CD14-positive monocyte (primary cell): ENCODE measurements around the gene DNAH10. TPM values are rescaled to one million over a fixed set of nuclear protein-coding genes. Genes with fewer than 3 reads are reported as not detected.

Source experiments
- DNase-seq, 3 donors: peaks; one replicate each; pipeline ENCODE4 v3.0.0-alpha.2; 2011 to 2022
- H2AFZ ChIP-seq: 2 replicates; pipeline ENCODE4 v1.6.0; 2012; ENCODE audit warnings: mild to moderate bottlenecking, low read depth, low read length, inconsistent platforms; ENCODE audit not compliant: insufficient read depth, poor library complexity, severe bottlenecking
- H3K27ac ChIP-seq, 2 donors: 1 replicate in 1 of 2; 2 replicates in 1 of 2; pipeline ENCODE4 v1.5.1; 2012 to 2013; ENCODE audit warnings: low read length in 2 of 2, control low read depth in 1 of 2, inconsistent platforms in 1 of 2, low read depth in 1 of 2, mild to moderate bottlenecking in 1 of 2
- H3K27me3 ChIP-seq, 2 donors: one replicate each; pipeline versions ENCODE4 v1.6.0 to v1.6.1; 2011 to 2013; ENCODE audit warnings: low read length in 2 of 2; ENCODE audit not compliant: control insufficient read depth in 2 of 2, insufficient read depth in 2 of 2
- H3K36me3 ChIP-seq, 2 donors: replicated peaks in 1 of 2; 1 replicate in 1 of 2; 2 replicates in 1 of 2; pipeline versions ENCODE4 v1.5.1 to v1.6.1; 2012 to 2013; ENCODE audit warnings: low read length in 2 of 2, control low read depth in 1 of 2, inconsistent platforms in 1 of 2, mild to moderate bottlenecking in 1 of 2; ENCODE audit not compliant: insufficient read depth in 2 of 2, control insufficient read depth in 1 of 2
- H3K4me1 ChIP-seq, 2 donors: 1 replicate in 1 of 2; 2 replicates in 1 of 2; pipeline versions ENCODE4 v1.5.1 to v1.6.1; 2012 to 2013; ENCODE audit warnings: low read length in 2 of 2, control low read depth in 1 of 2, inconsistent platforms in 1 of 2, mild to moderate bottlenecking in 1 of 2, moderate library complexity in 1 of 2; ENCODE audit not compliant: insufficient read depth in 2 of 2, control insufficient read depth in 1 of 2
- H3K4me2 ChIP-seq: replicated peaks from 2 replicates; pipeline ENCODE3; 2012; ENCODE audit warnings: low read length, moderate library complexity, mild to moderate bottlenecking; ENCODE audit not compliant: poor library complexity, severe bottlenecking; ENCODE audit errors: extremely low read depth
- H3K4me3 ChIP-seq, 3 experiments: fragments of 200-600 bp in 1 of 3; sonication (generic) in 1 of 3; replicated peaks in 1 of 3; 1 replicate in 2 of 3; 2 replicates in 1 of 3; pipeline ENCODE4 v1.5.1; 2011 to 2013; ENCODE audit warnings: low read length in 3 of 3, mild to moderate bottlenecking in 3 of 3, control low read depth in 2 of 3, low read depth in 2 of 3, inconsistent platforms in 1 of 3, moderate library complexity in 1 of 3
- H3K79me2 ChIP-seq: 2 replicates; pipeline ENCODE4 v1.6.0; 2012; ENCODE audit warnings: mild to moderate bottlenecking, control low read depth, inconsistent platforms, low read length, moderate library complexity; ENCODE audit not compliant: insufficient read depth
- H3K9ac ChIP-seq: 2 replicates; pipeline ENCODE4 v1.6.0; 2017; ENCODE audit warnings: low read length, mild to moderate bottlenecking; ENCODE audit not compliant: insufficient read depth, poor library complexity, severe bottlenecking
- H3K9me3 ChIP-seq, 2 donors: replicated peaks in 1 of 2; 1 replicate in 1 of 2; 2 replicates in 1 of 2; pipeline versions ENCODE4 v1.5.1 to v1.6.1; 2012 to 2013; ENCODE audit warnings: low read length in 2 of 2, control low read depth in 1 of 2; ENCODE audit not compliant: control insufficient read depth in 1 of 2, insufficient read depth in 1 of 2
- H4K20me1 ChIP-seq: 2 replicates; pipeline ENCODE4 v1.6.0; 2012; ENCODE audit warnings: mild to moderate bottlenecking, low read length, control low read depth, moderate library complexity; ENCODE audit not compliant: insufficient read depth
- H3K27ac Mint-ChIP-seq, 7 donors: one replicate each; pipeline ENCODE4 v1.8.0; 2020; ENCODE audit warnings: mild to moderate bottlenecking in 7 of 7, mixed read lengths in 7 of 7, moderate library complexity in 6 of 7, inconsistent platforms in 2 of 7
- H3K27me3 Mint-ChIP-seq, 3 donors: one replicate each; pipeline ENCODE4 v1.8.0; 2021 to 2022; ENCODE audit warnings: low read depth in 3 of 3, mild to moderate bottlenecking in 3 of 3, mixed read lengths in 3 of 3, moderate library complexity in 3 of 3, inconsistent platforms in 1 of 3
- H3K36me3 Mint-ChIP-seq, 2 donors: one replicate each; pipeline ENCODE4 v1.8.0; 2020; ENCODE audit warnings: mixed read lengths in 2 of 2, inconsistent platforms in 1 of 2, mild to moderate bottlenecking in 1 of 2
- H3K4me1 Mint-ChIP-seq: one replicate; pipeline ENCODE4 v1.8.0; 2020; ENCODE audit warnings: mild to moderate bottlenecking, mixed read lengths
- H3K4me3 Mint-ChIP-seq, 2 donors: one replicate each; pipeline ENCODE4 v1.8.0; 2020; ENCODE audit warnings: mild to moderate bottlenecking in 2 of 2, mixed read lengths in 2 of 2, moderate library complexity in 1 of 2
- H3K9me3 Mint-ChIP-seq, 7 donors: one replicate each; pipeline ENCODE4 v1.8.0; 2020 to 2022; ENCODE audit warnings: mixed read lengths in 7 of 7, mild to moderate bottlenecking in 6 of 7, moderate library complexity in 6 of 7, inconsistent platforms in 2 of 7
- CTCF ChIP-seq: fragments of 200-600 bp; IDR thresholded peaks from one replicate; pipeline ENCODE4 v1.8.0; 2022; ENCODE audit warnings: antibody characterized with exemption, mild to moderate bottlenecking
- WGBS: methylation state at CpG from one replicate; pipeline ENCODE4 v1.1.5; 2013; ENCODE audit warnings: missing lambda C conversion rate; ENCODE audit not compliant: insufficient coverage; 5-methylcytosine and 5-hydroxymethylcytosine counted together
- intact Hi-C, 2 donors: fragments of 100-400 bp; cut with micrococcal nuclease; formaldehyde crosslinking; loops; one replicate each; pipeline versions ENCODE4 v1.15.0 to v1.15.1; 2023
- polyA plus RNA-seq, 3 donors: library from polyadenylated mRNA; depleted of rRNA in 1 of 3; unstranded in 2 of 3; stranded (reverse) in 1 of 3; fragments of 300-500 nt in 2 of 3; fragments of >200 nt in 1 of 3; fragmentation: Illumina TruSeq in 2 of 3; gene quantifications; 1 replicate in 2 of 3; 2 replicates in 1 of 3; pipeline ENCODE4 v1.2.3, GENCODE V29; 2012 to 2021

DNAH10 gene
- polyA plus RNA-seq, 3 donors, result not detected

DNA sequence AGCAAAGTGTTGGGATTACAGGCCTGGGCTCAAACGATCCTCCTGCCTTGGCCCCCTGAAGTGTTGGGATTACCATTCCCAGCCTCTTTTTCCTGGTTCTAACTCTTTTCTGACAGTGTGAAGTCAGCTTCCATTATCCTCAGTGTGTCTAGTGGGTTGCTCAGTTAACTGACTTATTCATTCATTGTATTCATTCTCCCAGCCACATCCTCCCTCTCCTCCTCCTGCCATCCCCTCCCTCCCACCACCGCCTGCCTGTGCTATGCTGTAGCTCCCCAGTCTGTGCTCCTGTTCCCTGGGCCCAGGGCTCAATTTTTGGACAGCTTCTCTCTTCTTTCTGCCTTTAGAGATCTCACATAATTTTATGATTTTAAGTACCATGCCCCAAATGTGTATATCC lies 30.5 kb upstream of the DNAH10 start:
- Histone ChIP-seq H3K27me3 (no peaks in the 10 kb centered on the region), H3K4me2 (no peak overlapping the region), H3K4me1 (peaks cover under 1% of the 10 kb centered on the region in 2 donors), H3K79me2 (no peaks in the 10 kb centered on the region), H3K36me3 (peaks cover 73 to 97% of the 10 kb centered on the region in 2 donors), H4K20me1 (no peaks in the 10 kb centered on the region), H3K27ac (no peak overlapping the region), H3K9ac (no peak overlapping the region), H2AFZ (no peak overlapping the region), H3K4me3 (no peak overlapping the region), H3K9me3 (no peaks in the 10 kb centered on the region)
- no peak for DNase-seq
- H3K36me3 Mint-ChIP-seq, result peaks cover 81 to 98% of the 10 kb centered on the region in 2 donors
- H3K27ac Mint-ChIP-seq, result no peak overlapping the region
- H3K4me1 Mint-ChIP-seq, result peaks cover 2% of the 10 kb centered on the region
- peaks cover 0 to 3% (median 0%) of the 10 kb centered on the region in 7 donors for H3K9me3 Mint-ChIP-seq
- intact Hi-C loops, result no loop called here
- TF ChIP-seq CTCF, result no peak
- 88% methylated on average over 2 of the region's 2 CpGs for WGBS
- H3K27me3 Mint-ChIP-seq, result no peaks in the 10 kb centered on the region
- H3K4me3 Mint-ChIP-seq, result no peak overlapping the region

DNA sequence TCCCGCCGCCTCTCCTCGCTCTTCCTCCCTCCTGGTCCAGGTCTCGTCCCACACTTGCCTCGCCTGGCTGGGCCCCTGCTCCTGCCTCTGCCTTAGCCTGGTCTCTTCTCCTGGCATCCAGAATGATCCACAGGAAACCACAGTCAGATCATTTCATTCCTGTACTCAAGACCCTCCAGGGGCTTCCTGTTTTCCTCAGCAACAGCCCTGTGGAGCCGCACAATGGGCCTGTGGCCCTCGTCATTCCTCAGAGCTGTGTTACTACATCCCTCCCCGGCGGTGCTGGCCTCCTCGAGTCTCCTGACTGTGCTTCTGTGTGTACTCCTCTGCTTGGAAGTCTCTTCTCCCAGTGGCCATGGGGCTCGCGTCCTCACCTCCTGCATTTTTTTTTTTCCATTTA lies 29.9 kb upstream of the DNAH10 start:
- WGBS, result 88% methylated on average over 9 of the region's 12 CpGs
- no peaks in the 10 kb centered on the region for H3K9me3 ChIP-seq
- H3K27ac ChIP-seq, result no peak overlapping the region
- DNase-seq, result no peak
- H3K27me3 ChIP-seq, result no peaks in the 10 kb centered on the region
- Mint-ChIP-seq H3K27me3 (no peaks in the 10 kb centered on the region), H3K27ac (peak overlapping the region in 1 of 7 donors; percentile 5), H3K9me3 (peaks cover 0 to 3% (median 0%) of the 10 kb centered on the region in 7 donors), H3K36me3 (peaks cover 81 to 96% of the 10 kb centered on the region in 2 donors), H3K4me1 (peaks cover 8% of the 10 kb centered on the region), H3K4me3 (no peak overlapping the region)
- H3K4me1 ChIP-seq, result peaks cover 7% of the 10 kb centered on the region in 2 donors
- H3K36me3 ChIP-seq, result peaks cover 71 to 96% of the 10 kb centered on the region in 2 donors
- H3K4me3 ChIP-seq, result no peak overlapping the region
- TF ChIP-seq CTCF, result no peak
- no peak overlapping the region for H3K4me2 ChIP-seq
- intact Hi-C loops, result no loop called here
- no peaks in the 10 kb centered on the region for H3K79me2 ChIP-seq
- no peak overlapping the region for H2AFZ ChIP-seq
- H3K9ac ChIP-seq, result no peak overlapping the region
- H4K20me1 ChIP-seq, result no peaks in the 10 kb centered on the region
